ENCODE measurements around the gene TAOK2. TPM values are rescaled to one million over a fixed set of nuclear protein-coding genes. Genes with fewer than 3 reads are reported as not detected.

Gene TAOK2
- total and polyA plus RNA-seq, 2 of the 13 experiments (the other 11 are each of a cell fraction or from before 2014, with no cell fraction given), result 17.4 to 43.2 TPM

DNA sequence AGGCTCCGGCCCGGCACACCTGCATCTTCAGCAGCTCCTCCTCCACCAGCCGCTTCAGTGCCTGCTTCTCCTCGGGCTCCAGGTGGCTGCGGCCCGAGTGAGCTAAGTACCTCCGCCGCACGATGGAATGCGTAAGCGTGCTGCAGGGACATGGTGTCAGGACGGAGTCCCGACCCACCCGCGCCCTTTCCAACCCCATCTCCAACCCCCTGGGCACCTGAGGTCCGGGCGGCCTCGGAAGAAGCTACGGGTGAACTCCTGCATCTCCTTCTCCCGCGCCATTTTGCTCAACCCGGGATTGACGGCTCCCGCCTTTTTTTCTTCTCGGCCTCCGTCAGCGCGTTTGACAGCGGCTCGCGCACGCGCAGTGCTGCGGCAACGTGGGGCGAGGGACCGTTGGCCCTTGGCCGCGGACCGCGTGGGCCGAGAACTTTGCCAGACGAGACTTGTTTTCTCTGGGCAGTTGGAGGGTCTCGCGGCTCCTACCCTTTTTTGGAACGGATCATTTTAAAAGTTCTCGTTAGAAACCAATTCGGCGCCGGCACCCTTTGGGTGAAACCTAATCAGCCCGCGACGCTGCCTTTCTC is 21.7 kb downstream of the TAOK2 start, which contains the start of gene HIRIP3 (continued):
- TF ChIP-seq ZNF615 (CRISPR knock-in tag; IDR thresholded peaks at IDR 0.05; ENCODE audit: borderline replicate concordance) (0 out of 2 replicates have a peak, but pooled peaks have one; percentile 12), HDAC2 (CRISPR knock-in tag; IDR thresholded peaks at IDR 0.05) (no peak), ZNF737 (CRISPR knock-in tag; IDR thresholded peaks at IDR 0.05; ENCODE audit: borderline replicate concordance) (peak; percentile 95; the same call in 1 of the 2 replicates), SRSF1 (optimal IDR thresholded peaks at IDR 0.05; ENCODE audit: low read depth, low read length) (peak; percentile 81), RBM39 (IDR thresholded peaks at IDR 0.05; ENCODE audit: low read depth, low read length, poor library complexity, severe bottlenecking) (peak; percentile 49), MAF1 (CRISPR knock-in tag; IDR thresholded peaks at IDR 0.05; ENCODE audit: borderline replicate concordance) (no peak), MAFF (IDR thresholded peaks at IDR 0.05; ENCODE audit: low read depth, low read length) (no peak), IRX3 (CRISPR knock-in tag; IDR thresholded peaks at IDR 0.05; ENCODE audit: borderline replicate concordance, low read depth) (peak; percentile 33; the same call in 1 of the 2 replicates), PHF8 (CRISPR knock-in tag; IDR thresholded peaks at IDR 0.05) (no peak), FOXM1 (CRISPR knock-in tag; IDR thresholded peaks at IDR 0.05) (0 out of 2 replicates have a peak, but pooled peaks have one; percentile 23), ZFP90 (CRISPR knock-in tag; IDR thresholded peaks at IDR 0.05; ENCODE audit: borderline replicate concordance) (peak; percentile 96; the same call in 1 of the 2 replicates), RFXANK (CRISPR knock-in tag; IDR thresholded peaks at IDR 0.05) (no peak), ZNF230 (CRISPR knock-in tag; IDR thresholded peaks at IDR 0.05) (no peak), ZNF101 (CRISPR knock-in tag; IDR thresholded peaks at IDR 0.05; ENCODE audit: borderline replicate concordance, low read depth) (peak; percentile 69; the same call in 1 of the 2 replicates)
- TF ChIP-seq, protein P1, sequence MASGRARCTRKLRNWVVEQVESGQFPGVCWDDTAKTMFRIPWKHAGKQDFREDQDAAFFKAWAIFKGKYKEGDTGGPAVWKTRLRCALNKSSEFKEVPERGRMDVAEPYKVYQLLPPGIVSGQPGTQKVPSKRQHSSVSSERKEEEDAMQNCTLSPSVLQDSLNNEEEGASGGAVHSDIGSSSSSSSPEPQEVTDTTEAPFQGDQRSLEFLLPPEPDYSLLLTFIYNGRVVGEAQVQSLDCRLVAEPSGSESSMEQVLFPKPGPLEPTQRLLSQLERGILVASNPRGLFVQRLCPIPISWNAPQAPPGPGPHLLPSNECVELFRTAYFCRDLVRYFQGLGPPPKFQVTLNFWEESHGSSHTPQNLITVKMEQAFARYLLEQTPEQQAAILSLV (CRISPR knock-in tag; IDR thresholded peaks at IDR 0.05; ENCODE audit: borderline replicate concordance), result peak; percentile 95; the same call in 1 of the 2 replicates
- TF ChIP-seq, protein P2, sequence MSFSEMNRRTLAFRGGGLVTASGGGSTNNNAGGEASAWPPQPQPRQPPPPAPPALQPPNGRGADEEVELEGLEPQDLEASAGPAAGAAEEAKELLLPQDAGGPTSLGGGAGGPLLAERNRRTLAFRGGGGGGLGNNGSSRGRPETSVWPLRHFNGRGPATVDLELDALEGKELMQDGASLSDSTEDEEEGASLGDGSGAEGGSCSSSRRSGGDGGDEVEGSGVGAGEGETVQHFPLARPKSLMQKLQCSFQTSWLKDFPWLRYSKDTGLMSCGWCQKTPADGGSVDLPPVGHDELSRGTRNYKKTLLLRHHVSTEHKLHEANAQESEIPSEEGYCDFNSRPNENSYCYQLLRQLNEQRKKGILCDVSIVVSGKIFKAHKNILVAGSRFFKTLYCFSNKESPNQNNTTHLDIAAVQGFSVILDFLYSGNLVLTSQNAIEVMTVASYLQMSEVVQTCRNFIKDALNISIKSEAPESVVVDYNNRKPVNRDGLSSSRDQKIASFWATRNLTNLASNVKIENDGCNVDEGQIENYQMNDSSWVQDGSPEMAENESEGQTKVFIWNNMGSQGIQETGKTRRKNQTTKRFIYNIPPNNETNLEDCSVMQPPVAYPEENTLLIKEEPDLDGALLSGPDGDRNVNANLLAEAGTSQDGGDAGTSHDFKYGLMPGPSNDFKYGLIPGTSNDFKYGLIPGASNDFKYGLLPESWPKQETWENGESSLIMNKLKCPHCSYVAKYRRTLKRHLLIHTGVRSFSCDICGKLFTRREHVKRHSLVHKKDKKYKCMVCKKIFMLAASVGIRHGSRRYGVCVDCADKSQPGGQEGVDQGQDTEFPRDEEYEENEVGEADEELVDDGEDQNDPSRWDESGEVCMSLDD (CRISPR knock-in tag; IDR thresholded peaks at IDR 0.05; ENCODE audit: borderline replicate concordance), result peak; percentile 67; the same call in 1 of the 2 replicates
- TF ChIP-seq, protein P3, sequence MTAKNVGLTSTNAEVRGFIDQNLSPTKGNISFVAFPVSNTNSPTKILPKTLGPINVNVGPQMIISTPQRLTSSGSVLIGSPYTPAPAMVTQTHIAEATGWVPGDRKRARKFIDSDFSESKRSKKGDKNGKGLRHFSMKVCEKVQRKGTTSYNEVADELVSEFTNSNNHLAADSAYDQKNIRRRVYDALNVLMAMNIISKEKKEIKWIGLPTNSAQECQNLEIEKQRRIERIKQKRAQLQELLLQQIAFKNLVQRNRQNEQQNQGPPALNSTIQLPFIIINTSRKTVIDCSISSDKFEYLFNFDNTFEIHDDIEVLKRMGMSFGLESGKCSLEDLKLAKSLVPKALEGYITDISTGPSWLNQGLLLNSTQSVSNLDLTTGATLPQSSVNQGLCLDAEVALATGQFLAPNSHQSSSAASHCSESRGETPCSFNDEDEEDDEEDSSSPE (CRISPR knock-in tag; IDR thresholded peaks at IDR 0.05), result peak; percentile 97
- TF ChIP-seq, protein P4, sequence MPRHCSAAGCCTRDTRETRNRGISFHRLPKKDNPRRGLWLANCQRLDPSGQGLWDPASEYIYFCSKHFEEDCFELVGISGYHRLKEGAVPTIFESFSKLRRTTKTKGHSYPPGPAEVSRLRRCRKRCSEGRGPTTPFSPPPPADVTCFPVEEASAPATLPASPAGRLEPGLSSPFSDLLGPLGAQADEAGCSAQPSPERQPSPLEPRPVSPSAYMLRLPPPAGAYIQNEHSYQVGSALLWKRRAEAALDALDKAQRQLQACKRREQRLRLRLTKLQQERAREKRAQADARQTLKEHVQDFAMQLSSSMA (CRISPR knock-in tag; IDR thresholded peaks at IDR 0.05), result no peak
- TF ChIP-seq, protein P5, sequence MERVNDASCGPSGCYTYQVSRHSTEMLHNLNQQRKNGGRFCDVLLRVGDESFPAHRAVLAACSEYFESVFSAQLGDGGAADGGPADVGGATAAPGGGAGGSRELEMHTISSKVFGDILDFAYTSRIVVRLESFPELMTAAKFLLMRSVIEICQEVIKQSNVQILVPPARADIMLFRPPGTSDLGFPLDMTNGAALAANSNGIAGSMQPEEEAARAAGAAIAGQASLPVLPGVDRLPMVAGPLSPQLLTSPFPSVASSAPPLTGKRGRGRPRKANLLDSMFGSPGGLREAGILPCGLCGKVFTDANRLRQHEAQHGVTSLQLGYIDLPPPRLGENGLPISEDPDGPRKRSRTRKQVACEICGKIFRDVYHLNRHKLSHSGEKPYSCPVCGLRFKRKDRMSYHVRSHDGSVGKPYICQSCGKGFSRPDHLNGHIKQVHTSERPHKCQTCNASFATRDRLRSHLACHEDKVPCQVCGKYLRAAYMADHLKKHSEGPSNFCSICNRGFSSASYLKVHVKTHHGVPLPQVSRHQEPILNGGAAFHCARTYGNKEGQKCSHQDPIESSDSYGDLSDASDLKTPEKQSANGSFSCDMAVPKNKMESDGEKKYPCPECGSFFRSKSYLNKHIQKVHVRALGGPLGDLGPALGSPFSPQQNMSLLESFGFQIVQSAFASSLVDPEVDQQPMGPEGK (CRISPR knock-in tag; IDR thresholded peaks at IDR 0.05), result peak; percentile 16; the same call in 1 of the 2 replicates
- TF ChIP-seq, protein P6, sequence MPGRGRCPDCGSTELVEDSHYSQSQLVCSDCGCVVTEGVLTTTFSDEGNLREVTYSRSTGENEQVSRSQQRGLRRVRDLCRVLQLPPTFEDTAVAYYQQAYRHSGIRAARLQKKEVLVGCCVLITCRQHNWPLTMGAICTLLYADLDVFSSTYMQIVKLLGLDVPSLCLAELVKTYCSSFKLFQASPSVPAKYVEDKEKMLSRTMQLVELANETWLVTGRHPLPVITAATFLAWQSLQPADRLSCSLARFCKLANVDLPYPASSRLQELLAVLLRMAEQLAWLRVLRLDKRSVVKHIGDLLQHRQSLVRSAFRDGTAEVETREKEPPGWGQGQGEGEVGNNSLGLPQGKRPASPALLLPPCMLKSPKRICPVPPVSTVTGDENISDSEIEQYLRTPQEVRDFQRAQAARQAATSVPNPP (CRISPR knock-in tag; IDR thresholded peaks at IDR 0.05), result peak; percentile 86; the same call in 1 of the 2 replicates

Data from HepG2 (cell line).